ENCODE results near the gene GAB3. TPM values are rescaled to one million over a fixed set of nuclear protein-coding genes. Genes with fewer than 3 reads are reported as not detected.
"Not testable (repeated sequence)": the region's sequence is repeated elsewhere in the genome, so short reads cannot be mapped to it uniquely, and the experiment has no call there.

GAB3 gene
- total and polyA plus RNA-seq, 12 donors: 1.9 to 11.8 (median 5.0) TPM

GRCh38 chrX:154698630-154699248 is 52.1 kb downstream of the GAB3 start:
- DNase-seq: peak in 3 of 7 donors; percentile 10 to 38 (median 14)
- intact Hi-C loops (cut with DNase I): no loop called here
- TF ChIP-seq CTCF (IDR thresholded peaks at IDR 0.05) (no peak), POLR2A (IDR thresholded peaks at IDR 0.05) (no peak)
- no peak overlapping the region for H3K27ac ChIP-seq
- no peaks in the 10 kb centered on the region for H3K9me3 ChIP-seq (replicated peaks in 1 of 3)
- H3K4me1 ChIP-seq (replicated peaks in 1 of 2): peaks cover 0 to 5% of the 10 kb centered on the region in 2 donors
- no peak overlapping the region for H3K4me3 ChIP-seq
- WGBS, 4 donors: 55 to 64% (median 61%) methylated on average over 4 to 6 of the region's 6 CpGs
- H3K36me3 ChIP-seq (replicated peaks in 1 of 2): no peaks in the 10 kb centered on the region
- H3K27me3 ChIP-seq: peaks cover 5% of the 10 kb centered on the region

GRCh38 chrX:154696676-154697045 is 54.2 kb downstream of the GAB3 start:
- peak overlapping the region in 1 of 5 donors; percentile 29 for H3K27ac ChIP-seq
- no peak for TF ChIP-seq POLR2A (IDR thresholded peaks at IDR 0.05)
- TF ChIP-seq CTCF (IDR thresholded peaks at IDR 0.05): no peak
- H3K9me3 ChIP-seq (replicated peaks in 1 of 3): no peaks in the 10 kb centered on the region
- DNase-seq: no peak
- H3K36me3 ChIP-seq (replicated peaks in 1 of 2): no peaks in the 10 kb centered on the region
- intact Hi-C loops (cut with DNase I): no loop called here
- no peaks in the 10 kb centered on the region for H3K27me3 ChIP-seq
- no peak overlapping the region for H3K4me3 ChIP-seq
- H3K4me1 ChIP-seq (replicated peaks in 1 of 2): peaks cover 0 to 5% of the 10 kb centered on the region in 2 donors
- 72 to 100% (median 89%) methylated on average over 1 of the region's 1 CpG for WGBS, 4 donors

GRCh38 chrX:154695911-154696675 is 54.8 kb downstream of the GAB3 start:
- 55 to 69% (median 66%) methylated on average over 7 to 8 of the region's 8 CpGs for WGBS, 4 donors
- Histone ChIP-seq H3K9me3 (replicated peaks in 1 of 3) (no peaks in the 10 kb centered on the region), H3K4me3 (no peak overlapping the region), H3K27ac (peak overlapping the region in 1 of 5 donors; percentile 29), H3K27me3 (no peaks in the 10 kb centered on the region), H3K36me3 (replicated peaks in 1 of 2) (no peaks in the 10 kb centered on the region), H3K4me1 (replicated peaks in 1 of 2) (peaks cover 0 to 5% of the 10 kb centered on the region in 2 donors)
- DNase-seq: peak in 4 of 7 donors; percentile 32 to 35 (median 34)
- intact Hi-C loops (cut with DNase I): no loop called here
- TF ChIP-seq CTCF (IDR thresholded peaks at IDR 0.05) (no peak), POLR2A (IDR thresholded peaks at IDR 0.05) (no peak)

GRCh38 chrX:154693394-154693793 is 57.5 kb downstream of the GAB3 start:
- no peaks in the 10 kb centered on the region for H3K27me3 ChIP-seq
- no peaks in the 10 kb centered on the region for H3K36me3 ChIP-seq (replicated peaks in 1 of 2)
- H3K4me3 ChIP-seq: no peak overlapping the region
- H3K27ac ChIP-seq: no peak overlapping the region
- H3K9me3 ChIP-seq (replicated peaks in 1 of 3): no peaks in the 10 kb centered on the region
- peaks cover 0 to 5% of the 10 kb centered on the region in 2 donors for H3K4me1 ChIP-seq (replicated peaks in 1 of 2)
- WGBS, 4 donors: 86 to 94% (median 92%) methylated on average over 3 of the region's 3 CpGs
- intact Hi-C loops (cut with DNase I): no loop called here
- no peak for DNase-seq
- TF ChIP-seq CTCF (IDR thresholded peaks at IDR 0.05) (no peak), POLR2A (IDR thresholded peaks at IDR 0.05) (no peak)

- H3K9me3 ChIP-seq (replicated peaks in 1 of 3); H3K4me3 ChIP-seq; H3K27me3 ChIP-seq; H3K4me1 ChIP-seq (replicated peaks in 1 of 2); H3K36me3 ChIP-seq (replicated peaks in 1 of 2); intact Hi-C loops (cut with DNase I); H3K27ac ChIP-seq; DNase-seq: not testable (repeated sequence)
- WGBS, 4 donors: 77 to 98% (median 95%) methylated on average over 2 of the region's 2 CpGs
Observed at GRCh38 chrX:154690438-154690837, 60.4 kb downstream of the GAB3 start.

GRCh38 chrX:154672084-154672483 is 78.8 kb downstream of the GAB3 start:
- intact Hi-C loops (cut with DNase I); H3K4me1 ChIP-seq (replicated peaks in 1 of 2): not testable (repeated sequence)

GRCh38 chrX:154670848-154671247 is 80.0 kb downstream of the GAB3 start:
- H3K36me3 ChIP-seq (replicated peaks in 1 of 2); H3K4me3 ChIP-seq; H3K27ac ChIP-seq; H3K4me1 ChIP-seq (replicated peaks in 1 of 2); H3K9me3 ChIP-seq (replicated peaks in 1 of 3); intact Hi-C loops (cut with DNase I); DNase-seq; H3K27me3 ChIP-seq: not testable (repeated sequence)
- 61 to 82% (median 76%) methylated on average over 3 to 8 of the region's 8 CpGs; no CpG with 5 or more reads in 1 of the 4 donors for WGBS, 4 donors

More at GRCh38 chrX:154672084-154672483, 78.8 kb downstream of the GAB3 start:
- DNase-seq; H3K36me3 ChIP-seq (replicated peaks in 1 of 2); H3K27me3 ChIP-seq; H3K27ac ChIP-seq; H3K9me3 ChIP-seq (replicated peaks in 1 of 3); H3K4me3 ChIP-seq: not testable (repeated sequence)
